Measurements from ENCODE around the gene ATP6V1G1. TPM values are rescaled to one million over a fixed set of nuclear protein-coding genes. Genes with fewer than 3 reads are reported as not detected.

Gene ATP6V1G1
- total and polyA plus RNA-seq, 2 donors (not counting 1 experiment from before 2014, with no cell fraction given): 92.7 to 102 TPM

GRCh38 chr9:114604989-114605388, 17.4 kb downstream of the ATP6V1G1 start:
- H3K9me3 ChIP-seq (ENCODE audit: control insufficient read depth, insufficient read depth, low read depth, low read length): no peaks in the 10 kb centered on the region
- DNase-seq (ENCODE audit: low read depth in 2 of 2): no peak
- no peak for TF ChIP-seq CTCF (conservative IDR thresholded peaks at IDR 0.05 in 1 of 2, IDR thresholded peaks at IDR 0.05 in 1 of 2; ENCODE audit: low read depth in 1 of 2, low read length in 2 of 2)
- no peak for TF ChIP-seq EZH2 (IDR thresholded peaks at IDR 0.05; ENCODE audit: low read length, missing control alignments)
- H3K4me1 ChIP-seq (ENCODE audit: control insufficient read depth, extremely low read depth, insufficient read depth, low read length): no peaks in the 10 kb centered on the region
- H3K4me3 ChIP-seq (replicated peaks in 1 of 4; ENCODE audit: control extremely low read depth in 1 of 4, insufficient read depth in 1 of 4, low read depth in 3 of 4, low read length in 4 of 4): no peak overlapping the region
- no peaks in the 10 kb centered on the region for H3K27me3 ChIP-seq (ENCODE audit: control insufficient read depth, insufficient read depth, low read length)
- no peak overlapping the region for H3K9ac ChIP-seq (ENCODE audit: insufficient read depth, low read length)
- H4K20me1 ChIP-seq (ENCODE audit: control insufficient read depth, extremely low read depth, insufficient read depth, low read length): no peaks in the 10 kb centered on the region
- no peaks in the 10 kb centered on the region for H3K79me2 ChIP-seq (ENCODE audit: control insufficient read depth, insufficient read depth, low read length)
- no peak overlapping the region for H2AFZ ChIP-seq (ENCODE audit: low read length)
- no peak overlapping the region for H3K4me2 ChIP-seq (ENCODE audit: extremely low read depth, insufficient read depth, low read length)
- no peak overlapping the region for H3K27ac ChIP-seq (ENCODE audit: insufficient read depth, low read length)
- peaks cover 3% of the 10 kb centered on the region for H3K36me3 ChIP-seq (ENCODE audit: control insufficient read depth, insufficient read depth, low read length)

- Histone ChIP-seq H3K27ac (ENCODE audit: insufficient read depth, low read length) (no peak overlapping the region), H3K36me3 (ENCODE audit: control insufficient read depth, insufficient read depth, low read length) (no peaks in the 10 kb centered on the region), H3K27me3 (ENCODE audit: control insufficient read depth, insufficient read depth, low read length) (no peaks in the 10 kb centered on the region), H3K9me3 (ENCODE audit: control insufficient read depth, insufficient read depth, low read depth, low read length) (no peaks in the 10 kb centered on the region), H3K4me2 (ENCODE audit: extremely low read depth, insufficient read depth, low read length) (no peak overlapping the region), H3K4me3 (replicated peaks in 1 of 4; ENCODE audit: control extremely low read depth in 1 of 4, insufficient read depth in 1 of 4, low read depth in 3 of 4, low read length in 4 of 4) (no peak overlapping the region), H3K79me2 (ENCODE audit: control insufficient read depth, insufficient read depth, low read length) (no peaks in the 10 kb centered on the region), H4K20me1 (ENCODE audit: control insufficient read depth, extremely low read depth, insufficient read depth, low read length) (no peaks in the 10 kb centered on the region), H3K4me1 (ENCODE audit: control insufficient read depth, extremely low read depth, insufficient read depth, low read length) (peaks cover 3% of the 10 kb centered on the region), H2AFZ (ENCODE audit: low read length) (no peak overlapping the region), H3K9ac (ENCODE audit: insufficient read depth, low read length) (no peak overlapping the region)
- TF ChIP-seq CTCF (conservative IDR thresholded peaks at IDR 0.05 in 1 of 2, IDR thresholded peaks at IDR 0.05 in 1 of 2; ENCODE audit: low read depth in 1 of 2, low read length in 2 of 2) (no peak), EZH2 (IDR thresholded peaks at IDR 0.05; ENCODE audit: low read length, missing control alignments) (no peak)
- peak in 1 of 2 donors; percentile 19 for DNase-seq (ENCODE audit: low read depth in 2 of 2)
Measured at GRCh38 chr9:114606068-114606467, 18.5 kb downstream of the ATP6V1G1 start.

- Histone ChIP-seq H4K20me1 (ENCODE audit: control insufficient read depth, extremely low read depth, insufficient read depth, low read length) (no peaks in the 10 kb centered on the region), H3K9ac (ENCODE audit: insufficient read depth, low read length) (no peak overlapping the region), H3K4me1 (ENCODE audit: control insufficient read depth, extremely low read depth, insufficient read depth, low read length) (peaks cover 3% of the 10 kb centered on the region), H3K4me2 (ENCODE audit: extremely low read depth, insufficient read depth, low read length) (no peak overlapping the region), H3K27me3 (ENCODE audit: control insufficient read depth, insufficient read depth, low read length) (no peaks in the 10 kb centered on the region), H3K27ac (ENCODE audit: insufficient read depth, low read length) (no peak overlapping the region), H3K36me3 (ENCODE audit: control insufficient read depth, insufficient read depth, low read length) (no peaks in the 10 kb centered on the region), H3K9me3 (ENCODE audit: control insufficient read depth, insufficient read depth, low read depth, low read length) (no peaks in the 10 kb centered on the region), H2AFZ (ENCODE audit: low read length) (no peak overlapping the region), H3K4me3 (replicated peaks in 1 of 4; ENCODE audit: control extremely low read depth in 1 of 4, insufficient read depth in 1 of 4, low read depth in 3 of 4, low read length in 4 of 4) (no peak overlapping the region), H3K79me2 (ENCODE audit: control insufficient read depth, insufficient read depth, low read length) (no peaks in the 10 kb centered on the region)
- TF ChIP-seq CTCF (conservative IDR thresholded peaks at IDR 0.05 in 1 of 2, IDR thresholded peaks at IDR 0.05 in 1 of 2; ENCODE audit: low read depth in 1 of 2, low read length in 2 of 2) (no peak), EZH2 (IDR thresholded peaks at IDR 0.05; ENCODE audit: low read length, missing control alignments) (no peak)
- peak; percentile 85 to 89 for DNase-seq (ENCODE audit: low read depth in 2 of 2)
Measured at GRCh38 chr9:114606597-114607207, 19.1 kb downstream of the ATP6V1G1 start.

Data from fibroblast of lung (primary cell).